ENCODE measurements around the gene REV1. TPM values are rescaled to one million over a fixed set of nuclear protein-coding genes. Genes with fewer than 3 reads are reported as not detected.
"Not testable (repeated sequence)": the region's sequence is repeated elsewhere in the genome, so short reads cannot be mapped to it uniquely, and the experiment has no call there.

Gene REV1
- total and polyA plus RNA-seq, 4 donors = 4.0 to 37.7 (median 16.2) TPM

GRCh38 chr2:99373144-99373543 is 116.7 kb downstream of the REV1 start:
- no peak for TF ChIP-seq REST (IDR thresholded peaks at IDR 0.05)
- no peak for TF ChIP-seq YY1 (IDR thresholded peaks at IDR 0.05)
- TF ChIP-seq, protein P1, sequence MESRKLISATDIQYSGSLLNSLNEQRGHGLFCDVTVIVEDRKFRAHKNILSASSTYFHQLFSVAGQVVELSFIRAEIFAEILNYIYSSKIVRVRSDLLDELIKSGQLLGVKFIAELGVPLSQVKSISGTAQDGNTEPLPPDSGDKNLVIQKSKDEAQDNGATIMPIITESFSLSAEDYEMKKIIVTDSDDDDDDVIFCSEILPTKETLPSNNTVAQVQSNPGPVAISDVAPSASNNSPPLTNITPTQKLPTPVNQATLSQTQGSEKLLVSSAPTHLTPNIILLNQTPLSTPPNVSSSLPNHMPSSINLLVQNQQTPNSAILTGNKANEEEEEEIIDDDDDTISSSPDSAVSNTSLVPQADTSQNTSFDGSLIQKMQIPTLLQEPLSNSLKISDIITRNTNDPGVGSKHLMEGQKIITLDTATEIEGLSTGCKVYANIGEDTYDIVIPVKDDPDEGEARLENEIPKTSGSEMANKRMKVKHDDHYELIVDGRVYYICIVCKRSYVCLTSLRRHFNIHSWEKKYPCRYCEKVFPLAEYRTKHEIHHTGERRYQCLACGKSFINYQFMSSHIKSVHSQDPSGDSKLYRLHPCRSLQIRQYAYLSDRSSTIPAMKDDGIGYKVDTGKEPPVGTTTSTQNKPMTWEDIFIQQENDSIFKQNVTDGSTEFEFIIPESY (IDR thresholded peaks at IDR 0.05) = no peak
- TF ChIP-seq EGR1 (IDR thresholded peaks at IDR 0.05; ENCODE audit: low read depth in 2 of 2) = no peak
- TF ChIP-seq GABPA (IDR thresholded peaks at IDR 0.05 in 1 of 2, conservative IDR thresholded peaks at IDR 0.05 in 1 of 2) = no peak
- TF ChIP-seq FOXA1 (IDR thresholded peaks at IDR 0.05) = no peak
- TF ChIP-seq TAF1 (conservative IDR thresholded peaks at IDR 0.05) = no peak
- TF ChIP-seq HNF4G (IDR thresholded peaks at IDR 0.05) = no peak
- TF ChIP-seq, protein P2, sequence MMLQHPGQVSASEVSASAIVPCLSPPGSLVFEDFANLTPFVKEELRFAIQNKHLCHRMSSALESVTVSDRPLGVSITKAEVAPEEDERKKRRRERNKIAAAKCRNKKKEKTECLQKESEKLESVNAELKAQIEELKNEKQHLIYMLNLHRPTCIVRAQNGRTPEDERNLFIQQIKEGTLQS (IDR thresholded peaks at IDR 0.05) = no peak
- TF ChIP-seq, protein P3, sequence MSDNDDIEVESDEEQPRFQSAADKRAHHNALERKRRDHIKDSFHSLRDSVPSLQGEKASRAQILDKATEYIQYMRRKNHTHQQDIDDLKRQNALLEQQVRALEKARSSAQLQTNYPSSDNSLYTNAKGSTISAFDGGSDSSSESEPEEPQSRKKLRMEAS (IDR thresholded peaks at IDR 0.05) = no peak
- no peak for DNase-seq (ENCODE audit: low spot score)
- Histone ChIP-seq H3K4me1 (ENCODE audit: control insufficient read depth in 4 of 4, insufficient read depth in 4 of 4, low read length in 3 of 4) (no peaks in the 10 kb centered on the region), H3K27me3 (ENCODE audit: control insufficient read depth in 4 of 4, insufficient read depth in 4 of 4, low read length in 3 of 4) (no peaks in the 10 kb centered on the region), H3K9me3 (ENCODE audit: control insufficient read depth in 4 of 4, low read length in 3 of 4) (no peaks in the 10 kb centered on the region), H3K27ac (ENCODE audit: low read depth in 1 of 2, low read length in 2 of 2) (no peak overlapping the region), H3K36me3 (ENCODE audit: control insufficient read depth in 4 of 4, insufficient read depth in 3 of 4, low read depth in 1 of 4, low read length in 3 of 4) (peaks cover 4 to 49% (median 38%) of the 10 kb centered on the region in 4 donors), H3K9ac (ENCODE audit: low read depth in 1 of 2, low read length in 2 of 2) (no peak overlapping the region), H3K4me3 (ENCODE audit: low read depth in 1 of 3, low read length in 3 of 3) (no peak overlapping the region)
- WGBS = 96% methylated on average over 4 of the region's 4 CpGs

GRCh38 chr2:99368854-99369253 is 121.0 kb downstream of the REV1 start:
- not testable (repeated sequence) for DNase-seq (ENCODE audit: low spot score); H3K4me3 ChIP-seq (ENCODE audit: low read depth in 1 of 3, low read length in 3 of 3); H3K4me1 ChIP-seq (ENCODE audit: control insufficient read depth in 4 of 4, insufficient read depth in 4 of 4, low read length in 3 of 4); H3K27me3 ChIP-seq (ENCODE audit: control insufficient read depth in 4 of 4, insufficient read depth in 4 of 4, low read length in 3 of 4); H3K9ac ChIP-seq (ENCODE audit: low read depth in 1 of 2, low read length in 2 of 2); H3K27ac ChIP-seq (ENCODE audit: low read depth in 1 of 2, low read length in 2 of 2); H3K9me3 ChIP-seq (ENCODE audit: control insufficient read depth in 4 of 4, low read length in 3 of 4)
- peaks cover 4 to 56% (median 39%) of the 10 kb centered on the region in 4 donors for H3K36me3 ChIP-seq (ENCODE audit: control insufficient read depth in 4 of 4, insufficient read depth in 3 of 4, low read depth in 1 of 4, low read length in 3 of 4)
- TF ChIP-seq HNF4A (conservative IDR thresholded peaks at IDR 0.05) (peak; percentile 38 to 77), RXRA (IDR thresholded peaks at IDR 0.05) (peak in 1 of 2 donors; percentile 61), HNF4G (IDR thresholded peaks at IDR 0.05) (peak; percentile 45)
- 80% methylated on average over 5 of the region's 5 CpGs for WGBS

DNA sequence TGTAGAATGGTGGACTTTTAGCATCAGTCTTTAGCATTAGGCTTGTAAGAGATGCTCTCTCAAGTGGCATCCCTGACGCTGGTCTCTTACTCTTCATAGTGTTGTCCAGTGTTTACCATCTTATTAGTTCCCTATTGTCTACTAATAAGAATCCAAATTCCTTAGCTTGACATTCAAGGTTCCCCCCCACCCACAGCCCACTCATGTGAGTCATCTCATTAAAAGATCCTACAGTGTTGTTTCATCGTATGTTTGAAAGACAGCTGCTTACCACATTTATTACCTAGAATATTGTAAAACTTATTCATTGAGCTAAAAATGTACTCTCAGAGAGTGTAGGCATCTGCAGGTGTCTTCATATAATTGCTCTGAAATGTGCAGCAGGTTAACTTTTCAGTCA is 124.2 kb downstream of the REV1 start:
- Histone ChIP-seq H3K27me3 (ENCODE audit: control insufficient read depth in 4 of 4, insufficient read depth in 4 of 4, low read length in 3 of 4) (no peaks in the 10 kb centered on the region), H3K9me3 (ENCODE audit: control insufficient read depth in 4 of 4, low read length in 3 of 4) (no peaks in the 10 kb centered on the region), H3K4me3 (ENCODE audit: low read depth in 1 of 3, low read length in 3 of 3) (no peak overlapping the region), H3K9ac (ENCODE audit: low read depth in 1 of 2, low read length in 2 of 2) (no peak overlapping the region), H3K27ac (ENCODE audit: low read depth in 1 of 2, low read length in 2 of 2) (no peak overlapping the region), H3K36me3 (ENCODE audit: control insufficient read depth in 4 of 4, insufficient read depth in 3 of 4, low read depth in 1 of 4, low read length in 3 of 4) (peaks cover 4 to 53% (median 32%) of the 10 kb centered on the region in 4 donors), H3K4me1 (ENCODE audit: control insufficient read depth in 4 of 4, insufficient read depth in 4 of 4, low read length in 3 of 4) (peaks cover 0 to 4% (median 1%) of the 10 kb centered on the region in 4 donors)
- no peak for DNase-seq (ENCODE audit: low spot score)
- WGBS = 51% methylated on average over 2 of the region's 2 CpGs
- TF ChIP-seq, protein P4, sequence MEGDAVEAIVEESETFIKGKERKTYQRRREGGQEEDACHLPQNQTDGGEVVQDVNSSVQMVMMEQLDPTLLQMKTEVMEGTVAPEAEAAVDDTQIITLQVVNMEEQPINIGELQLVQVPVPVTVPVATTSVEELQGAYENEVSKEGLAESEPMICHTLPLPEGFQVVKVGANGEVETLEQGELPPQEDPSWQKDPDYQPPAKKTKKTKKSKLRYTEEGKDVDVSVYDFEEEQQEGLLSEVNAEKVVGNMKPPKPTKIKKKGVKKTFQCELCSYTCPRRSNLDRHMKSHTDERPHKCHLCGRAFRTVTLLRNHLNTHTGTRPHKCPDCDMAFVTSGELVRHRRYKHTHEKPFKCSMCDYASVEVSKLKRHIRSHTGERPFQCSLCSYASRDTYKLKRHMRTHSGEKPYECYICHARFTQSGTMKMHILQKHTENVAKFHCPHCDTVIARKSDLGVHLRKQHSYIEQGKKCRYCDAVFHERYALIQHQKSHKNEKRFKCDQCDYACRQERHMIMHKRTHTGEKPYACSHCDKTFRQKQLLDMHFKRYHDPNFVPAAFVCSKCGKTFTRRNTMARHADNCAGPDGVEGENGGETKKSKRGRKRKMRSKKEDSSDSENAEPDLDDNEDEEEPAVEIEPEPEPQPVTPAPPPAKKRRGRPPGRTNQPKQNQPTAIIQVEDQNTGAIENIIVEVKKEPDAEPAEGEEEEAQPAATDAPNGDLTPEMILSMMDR (IDR thresholded peaks at IDR 0.05; ENCODE audit: low read depth, low read length, missing input control) = no peak
- TF ChIP-seq SP1 (IDR thresholded peaks at IDR 0.05) = no peak
- no peak for TF ChIP-seq REST (IDR thresholded peaks at IDR 0.05)
- TF ChIP-seq HNF4A (conservative IDR thresholded peaks at IDR 0.05) = no peak
- TF ChIP-seq FOXA1 (IDR thresholded peaks at IDR 0.05) = no peak
- no peak for TF ChIP-seq GABPA (IDR thresholded peaks at IDR 0.05 in 1 of 2, conservative IDR thresholded peaks at IDR 0.05 in 1 of 2)
- TF ChIP-seq, protein P3 (IDR thresholded peaks at IDR 0.05) = no peak
- no peak for TF ChIP-seq TAF1 (conservative IDR thresholded peaks at IDR 0.05)
- TF ChIP-seq NR2F2 (IDR thresholded peaks at IDR 0.05) = no peak
- no peak for TF ChIP-seq EGR1 (IDR thresholded peaks at IDR 0.05; ENCODE audit: low read depth in 2 of 2)

All from liver (tissue), 9 donors.